K562 (cell line): ENCODE results near the gene FAM20B. TPM values are rescaled to one million over a fixed set of nuclear protein-coding genes. Genes with fewer than 3 reads are reported as not detected.
A peak's percentile ranks its signal among the peaks of the same experiment; 100 is the strongest.

Experiments used
- ATAC-seq: fragments of 200-7000 bp; cut with Tn5 transposase; 3 replicates; pipeline ENCODE4 v1.9.1; 2020; ENCODE audit warnings: moderate library complexity
- BruUV-seq: library from RNA; stranded (reverse); fragments of 400-500 nt; replicated peaks from 2 replicates; lab custom pipeline; 2021; lab: Mats Ljungman, UMichigan
- CTCF ChIA-PET: fragments of 300-600 bp; formaldehyde crosslinking; extraction: SDS; loops from one replicate; lab custom pipeline; 2021; ENCODE audit warnings: low intra/inter-chr PET ratio; lab: Yijun Ruan, JAX
- POLR2A ChIA-PET: fragments of 300-600, 350-650 bp; sonication (Branson Sonifier 250); formaldehyde crosslinking; extraction: SDS; loops from one replicate; lab custom pipeline; 2021; ENCODE audit warnings: antibody characterized with exemption, inconsistent platforms; lab: Yijun Ruan, JAX
- DNase-seq, 4 experiments: peaks; one replicate each; pipeline versions ENCODE4 v3.0.0 to v3.0.0-alpha.2; 2011 to 2018; ENCODE audit warnings: low spot score in 3 of 4, mixed read lengths in 3 of 4; ENCODE audit errors: extremely low read depth in 1 of 4
- FAIRE-seq: peaks from 2 replicates; lab custom pipeline; 2011; peaks lifted over from hg19 to GRCh38; lab: Jason Lieb, UNC
- H2AFZ ChIP-seq: 2 replicates; pipeline ENCODE4 v1.6.0; 2011; ENCODE audit warnings: low read depth, low read length, control low read depth, inconsistent platforms
- H3K27ac ChIP-seq: fragments of 200-600 bp; 3 replicates; pipeline ENCODE4 v1.8.0; 2011; ENCODE audit warnings: low read depth, mild to moderate bottlenecking, control low read depth, inconsistent platforms, low read length, moderate library complexity, mixed read lengths; ENCODE audit errors: extremely low read depth
- H3K27me3 ChIP-seq, 2 experiments: fragments of 300-600 bp in 1 of 2; 2 replicates in 1 of 2; 3 replicates in 1 of 2; pipeline versions ENCODE4 v1.6.0 to v1.8.0; 2011; ENCODE audit warnings: inconsistent platforms in 2 of 2, low read length in 2 of 2, mild to moderate bottlenecking in 1 of 2, mixed read lengths in 1 of 2, moderate library complexity in 1 of 2; ENCODE audit not compliant: control insufficient read depth in 2 of 2, insufficient read depth in 2 of 2
- H3K36me3 ChIP-seq: fragments of 300-600 bp; 3 replicates; pipeline ENCODE4 v1.8.0; 2011; ENCODE audit warnings: mild to moderate bottlenecking, low read length, inconsistent platforms; ENCODE audit not compliant: control insufficient read depth, insufficient read depth
- H3K4me1 ChIP-seq, 2 experiments: fragments of 200-600 bp in 1 of 2; replicated peaks in 1 of 2; 2 replicates in 1 of 2; 3 replicates in 1 of 2; pipeline versions ENCODE4 v1.5.1 to v1.8.0; 2011; ENCODE audit warnings: inconsistent platforms in 2 of 2, low read length in 2 of 2, mild to moderate bottlenecking in 1 of 2, mixed read lengths in 1 of 2, moderate library complexity in 1 of 2; ENCODE audit not compliant: control insufficient read depth in 2 of 2, insufficient read depth in 2 of 2
- H3K4me2 ChIP-seq: 2 replicates; pipeline ENCODE4 v1.6.1; 2011; ENCODE audit warnings: low read length, control low read depth, inconsistent platforms, mixed read lengths; ENCODE audit not compliant: insufficient read depth
- H3K4me3 ChIP-seq: fragments of 200-600 bp; sonication (generic), shearing (Covaris generic); 2 replicates; pipeline ENCODE4 v1.5.1; 2016; ENCODE audit warnings: control low read depth, inconsistent platforms
- H3K79me2 ChIP-seq: fragments of 200-600 bp; 3 replicates; pipeline ENCODE4 v1.8.0; 2011; ENCODE audit warnings: low read length, inconsistent platforms; ENCODE audit not compliant: control insufficient read depth, insufficient read depth
- H3K9ac ChIP-seq, 2 experiments: 2 replicates each; pipeline versions ENCODE4 v1.6.0 to v1.6.1; 2011; ENCODE audit warnings: low read depth in 2 of 2, low read length in 2 of 2, control low read depth in 1 of 2, inconsistent platforms in 1 of 2, mild to moderate bottlenecking in 1 of 2, mixed read lengths in 1 of 2; ENCODE audit not compliant: insufficient read depth in 1 of 2
- H3K9me1 ChIP-seq: one replicate; pipeline ENCODE4 v1.6.0; 2011; ENCODE audit warnings: inconsistent platforms, mild to moderate bottlenecking, low read length, moderate library complexity; ENCODE audit not compliant: control insufficient read depth, insufficient read depth
- H3K9me3 ChIP-seq: replicated peaks from 2 replicates; pipeline ENCODE4 v1.5.1; 2011; ENCODE audit warnings: low read depth, low read length, inconsistent platforms; ENCODE audit not compliant: control insufficient read depth, insufficient read depth
- H4K20me1 ChIP-seq: replicated peaks from 2 replicates; pipeline ENCODE4 v1.6.1; 2011; ENCODE audit warnings: low read length, inconsistent platforms, mixed read lengths; ENCODE audit not compliant: control insufficient read depth, insufficient read depth
- ARID1B ChIP-seq: fragments of 450-650 bp; IDR thresholded peaks from 2 replicates; pipeline ENCODE4 v1.6.1; 2016; ENCODE audit warnings: antibody characterized with exemption, mild to moderate bottlenecking, inconsistent platforms
- FIP1L1 ChIP-seq: fragments of 200-400 bp; formaldehyde crosslinking; IDR thresholded peaks from 2 replicates; pipeline ENCODE4 v1.6.1; 2018; ENCODE audit warnings: mild to moderate bottlenecking, low read depth, low read length; ENCODE audit not compliant: poor library complexity, severe bottlenecking
- FOS ChIP-seq: IDR thresholded peaks from 3 replicates; pipeline ENCODE4 v1.6.1; 2011; ENCODE audit not compliant: insufficient read length; ENCODE audit errors: extremely low read depth
- NEUROD1 ChIP-seq: fragments of 150-350 bp; IDR thresholded peaks from 2 replicates; pipeline ENCODE4 v1.6.1; 2014; ENCODE audit warnings: borderline replicate concordance, low read length, low read depth; ENCODE audit not compliant: partially characterized antibody
- PKNOX1 ChIP-seq: fragments of 450-650 bp; IDR thresholded peaks from 2 replicates; pipeline ENCODE4 v1.6.1; 2016
- PYGO2 ChIP-seq: fragments of 450-650 bp; IDR thresholded peaks from 2 replicates; pipeline ENCODE4 v1.6.1; 2016; ENCODE audit warnings: mild to moderate bottlenecking, missing genetic modification characterization, moderate library complexity, missing compliant biosample characterization
- RCOR1 ChIP-seq, 2 experiments: IDR thresholded peaks; 2 replicates each; pipeline ENCODE4 v1.6.1; 2012; ENCODE audit warnings: low read depth in 2 of 2, low read length in 2 of 2, borderline replicate concordance in 1 of 2, improper control_type of control experiment in 1 of 2
- SPI1 ChIP-seq: IDR thresholded peaks from 2 replicates; pipeline ENCODE4 v1.6.1; 2011; ENCODE audit warnings: low read depth, low read length, control low read depth, borderline replicate concordance
- ZNF764 ChIP-seq: fragments of 250-450 bp; sonication (Bioruptor Pico); IDR thresholded peaks from 2 replicates; pipeline ENCODE4 v1.4.0; 2020; ENCODE audit warnings: low read depth, mild to moderate bottlenecking, moderate library complexity
- ZNF79 ChIP-seq: fragments of 250-450 bp; sonication (Bioruptor Pico); IDR thresholded peaks from 2 replicates; pipeline ENCODE4 v1.4.0; 2020; ENCODE audit warnings: low read depth, mild to moderate bottlenecking, moderate library complexity
- WGBS: fragments of 100-300 bp; shearing (Covaris generic); methylation state at CpG from one replicate; pipeline ENCODE4 v1.1.6; 2016; ENCODE audit warnings: low coverage, mixed read lengths; ENCODE audit not compliant: insufficient coverage; ENCODE audit errors: missing lambda C conversion rate; 5-methylcytosine and 5-hydroxymethylcytosine counted together
- in situ Hi-C: fragments of 300-500 bp; cut with MboI; formaldehyde crosslinking; loops from 4 replicates; pipeline ENCODE4 v1.15.0; 2018; ENCODE audit warnings: inconsistent platforms, mixed read lengths
- intact Hi-C: fragments of 100-400 bp; cut with micrococcal nuclease; formaldehyde crosslinking; loops from 2 replicates; pipeline ENCODE4 v1.14.2; 2022
- polyA plus RNA-seq, 8 experiments: library from polyadenylated mRNA; depleted of rRNA in 4 of 8; stranded (reverse) in 5 of 8; unstranded in 3 of 8; fragments of >200 nt; fragmentation: Nextera tagmentation in 2 of 8; fragmentation: Illumina TruSeq in 1 of 8; extraction: Ambion mirVana in 2 of 8; extraction: Trizol in 1 of 8; gene quantifications; 2 replicates each; pipeline versions ENCODE4 v1.2.1 to v1.2.3, GENCODE V29; 2011 to 2014; ENCODE audit warnings: inconsistent platforms in 1 of 8, missing spikeins in 1 of 8
- total RNA-seq, 7 experiments: library from RNA; depleted of rRNA in 6 of 7; stranded (reverse); fragments of >200 nt in 6 of 7; fragmentation: Illumina TruSeq in 2 of 7; extraction: Trizol in 2 of 7; gene quantifications; 2 replicates each; pipeline versions ENCODE4 v1.2.1 to v1.2.3, GENCODE V29; 2011 to 2021; ENCODE audit warnings: low replicate concordance in 1 of 7
- TF ChIP-seq, protein P1 (sequence below): fragments of 450-650 bp; IDR thresholded peaks from 2 replicates; pipeline ENCODE4 v1.7.1; 2018; ENCODE audit warnings: mild to moderate bottlenecking, low read depth; ENCODE audit not compliant: partially characterized antibody
- TF ChIP-seq, protein P2 (sequence below): fragments of 250-450 bp; sonication (Bioruptor Pico); IDR thresholded peaks from 2 replicates; pipeline ENCODE4 v1.4.0; 2020; ENCODE audit warnings: mild to moderate bottlenecking, moderate library complexity

FAM20B gene
- total and polyA plus RNA-seq, 9 of the 15 experiments (the other 6 are each of a cell fraction or from before 2014, with no cell fraction given): 7.2 to 67.5 (median 42.9) TPM

GRCh38 chr1:179026813-179027669, 1.3 kb downstream of the FAM20B start (continued):
- peak; percentile 54; the same call in 1 of the 2 replicates for TF ChIP-seq PKNOX1
- TF ChIP-seq PYGO2 (tag): peak; percentile 55; the same call in 1 of the 2 replicates
- TF ChIP-seq SPI1: peak; percentile 92
- no peak for TF ChIP-seq FOS
- no peak for TF ChIP-seq ZNF79 (CRISPR knock-in tag)
- peak; percentile 37; the same call in 1 of the 2 replicates for TF ChIP-seq ARID1B
- TF ChIP-seq RCOR1 (IDR thresholded peaks at IDR 0.05; ENCODE audit: borderline replicate concordance in 1 of 2, low read depth in 2 of 2, low read length in 2 of 2): peak in 1 of 2 experiments; percentile 1; a peak in 1 of 4 replicates
- no peak for TF ChIP-seq NEUROD1

DNA sequence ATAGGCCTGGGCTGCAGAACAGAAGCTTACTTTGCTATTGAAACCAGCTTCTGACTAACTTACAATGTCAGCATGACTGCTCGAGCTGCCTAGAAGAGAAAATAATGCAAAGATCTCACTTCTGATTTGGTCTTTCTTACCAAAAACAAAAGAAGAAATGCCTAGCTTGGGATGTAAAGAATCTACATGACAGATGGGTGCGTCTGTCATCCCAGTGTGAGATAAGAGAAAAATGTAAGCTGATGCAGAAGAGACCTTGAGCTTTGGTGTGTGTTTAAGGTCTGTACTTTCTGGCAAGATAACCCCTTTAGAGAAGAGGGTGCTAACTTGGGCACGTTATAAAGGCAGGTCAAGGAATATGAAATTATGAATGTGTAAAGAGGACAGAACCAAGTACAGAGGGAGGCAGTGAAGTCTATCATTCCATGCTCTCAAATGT, 3.6 kb downstream of the FAM20B start:
- ChIA-PET POLR2A (interaction anchor here (0.6 to 3.9 kb wide), 10 partner anchors 9 to 226 kb away, joined by 3 to 29 read pairs (median 6); no protein-coding TSS in a partner anchor), CTCF (no interaction called here)
- Histone ChIP-seq H3K36me3 (no peaks in the 10 kb centered on the region; the same call in 1 of the 3 replicates), H3K9ac (peak overlapping the region in 1 of 2 experiments; percentile 24; a peak in 2 of 4 replicates), H3K4me2 (peak overlapping the region; percentile 55), H3K4me3 (no peak overlapping the region), H3K79me2 (peaks cover 82% of the 10 kb centered on the region), H3K27me3 (no peaks in the 10 kb centered on the region), H3K9me1 (peaks cover 2% of the 10 kb centered on the region), H4K20me1 (peaks cover 7% of the 10 kb centered on the region), H3K9me3 (peaks cover 2% of the 10 kb centered on the region; the same call in 1 of the 2 replicates), H3K4me1 (peaks cover 28 to 78% of the 10 kb centered on the region in 2 experiments), H2AFZ (no peak overlapping the region), H3K27ac (peak overlapping the region; percentile 58)
- FAIRE-seq (peak; percentile 75), ATAC-seq (peak; percentile 17), DNase-seq (peak in 2 of 4 experiments; percentile 58 to 76)
- no TSS peak for BruUV-seq
- intact Hi-C loops (no loop called here), in situ Hi-C loops (no loop called here)
- WGBS: 0% methylated on average over 3 of the region's 3 CpGs
- TF ChIP-seq FIP1L1 (no peak), ZNF764 (CRISPR knock-in tag) (no peak)
- TF ChIP-seq, protein P1, sequence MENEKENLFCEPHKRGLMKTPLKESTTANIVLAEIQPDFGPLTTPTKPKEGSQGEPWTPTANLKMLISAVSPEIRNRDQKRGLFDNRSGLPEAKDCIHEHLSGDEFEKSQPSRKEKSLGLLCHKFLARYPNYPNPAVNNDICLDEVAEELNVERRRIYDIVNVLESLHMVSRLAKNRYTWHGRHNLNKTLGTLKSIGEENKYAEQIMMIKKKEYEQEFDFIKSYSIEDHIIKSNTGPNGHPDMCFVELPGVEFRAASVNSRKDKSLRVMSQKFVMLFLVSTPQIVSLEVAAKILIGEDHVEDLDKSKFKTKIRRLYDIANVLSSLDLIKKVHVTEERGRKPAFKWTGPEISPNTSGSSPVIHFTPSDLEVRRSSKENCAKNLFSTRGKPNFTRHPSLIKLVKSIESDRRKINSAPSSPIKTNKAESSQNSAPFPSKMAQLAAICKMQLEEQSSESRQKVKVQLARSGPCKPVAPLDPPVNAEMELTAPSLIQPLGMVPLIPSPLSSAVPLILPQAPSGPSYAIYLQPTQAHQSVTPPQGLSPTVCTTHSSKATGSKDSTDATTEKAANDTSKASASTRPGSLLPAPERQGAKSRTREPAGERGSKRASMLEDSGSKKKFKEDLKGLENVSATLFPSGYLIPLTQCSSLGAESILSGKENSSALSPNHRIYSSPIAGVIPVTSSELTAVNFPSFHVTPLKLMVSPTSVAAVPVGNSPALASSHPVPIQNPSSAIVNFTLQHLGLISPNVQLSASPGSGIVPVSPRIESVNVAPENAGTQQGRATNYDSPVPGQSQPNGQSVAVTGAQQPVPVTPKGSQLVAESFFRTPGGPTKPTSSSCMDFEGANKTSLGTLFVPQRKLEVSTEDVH: no peak
- TF ChIP-seq, protein P2, sequence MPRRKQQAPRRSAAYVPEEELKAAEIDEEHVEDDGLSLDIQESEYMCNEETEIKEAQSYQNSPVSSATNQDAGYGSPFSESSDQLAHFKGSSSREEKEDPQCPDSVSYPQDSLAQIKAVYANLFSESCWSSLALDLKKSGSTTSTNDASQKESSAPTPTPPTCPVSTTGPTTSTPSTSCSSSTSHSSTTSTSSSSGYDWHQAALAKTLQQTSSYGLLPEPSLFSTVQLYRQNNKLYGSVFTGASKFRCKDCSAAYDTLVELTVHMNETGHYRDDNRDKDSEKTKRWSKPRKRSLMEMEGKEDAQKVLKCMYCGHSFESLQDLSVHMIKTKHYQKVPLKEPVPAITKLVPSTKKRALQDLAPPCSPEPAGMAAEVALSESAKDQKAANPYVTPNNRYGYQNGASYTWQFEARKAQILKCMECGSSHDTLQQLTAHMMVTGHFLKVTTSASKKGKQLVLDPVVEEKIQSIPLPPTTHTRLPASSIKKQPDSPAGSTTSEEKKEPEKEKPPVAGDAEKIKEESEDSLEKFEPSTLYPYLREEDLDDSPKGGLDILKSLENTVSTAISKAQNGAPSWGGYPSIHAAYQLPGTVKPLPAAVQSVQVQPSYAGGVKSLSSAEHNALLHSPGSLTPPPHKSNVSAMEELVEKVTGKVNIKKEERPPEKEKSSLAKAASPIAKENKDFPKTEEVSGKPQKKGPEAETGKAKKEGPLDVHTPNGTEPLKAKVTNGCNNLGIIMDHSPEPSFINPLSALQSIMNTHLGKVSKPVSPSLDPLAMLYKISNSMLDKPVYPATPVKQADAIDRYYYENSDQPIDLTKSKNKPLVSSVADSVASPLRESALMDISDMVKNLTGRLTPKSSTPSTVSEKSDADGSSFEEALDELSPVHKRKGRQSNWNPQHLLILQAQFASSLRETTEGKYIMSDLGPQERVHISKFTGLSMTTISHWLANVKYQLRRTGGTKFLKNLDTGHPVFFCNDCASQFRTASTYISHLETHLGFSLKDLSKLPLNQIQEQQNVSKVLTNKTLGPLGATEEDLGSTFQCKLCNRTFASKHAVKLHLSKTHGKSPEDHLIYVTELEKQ: no peak
